Brain microvascular endothelial cell (primary cell): Measurements from ENCODE around the gene LRRC45.

Experiments used
- DNase-seq: peaks from one replicate; pipeline ENCODE4 v3.0.0-alpha.2; 2020
- H3K27ac ChIP-seq: fragments of 250-450 bp; sonication (Bioruptor Pico); 2 replicates; pipeline ENCODE4 v1.5.1; 2020; ENCODE audit warnings: mild to moderate bottlenecking, moderate library complexity
- H3K27me3 ChIP-seq: fragments of 250-450 bp; sonication (Bioruptor Pico); replicated peaks from 2 replicates; pipeline ENCODE4 v1.5.1; 2020; ENCODE audit warnings: mild to moderate bottlenecking
- H3K36me3 ChIP-seq: fragments of 250-450 bp; sonication (Bioruptor Pico); replicated peaks from 2 replicates; pipeline ENCODE4 v1.5.1; 2020; ENCODE audit warnings: mild to moderate bottlenecking
- H3K4me3 ChIP-seq: 2 replicates; pipeline ENCODE4 v1.5.1; 2011; ENCODE audit warnings: low read depth, mild to moderate bottlenecking, control low read depth, low read length, moderate library complexity
- CTCF ChIP-seq: IDR thresholded peaks from 2 replicates; pipeline ENCODE4 v1.5.1; 2011; ENCODE audit warnings: low read depth, mild to moderate bottlenecking, moderate library complexity, low read length, control low read depth, inconsistent platforms; ENCODE audit errors: missing control alignments
- in situ Hi-C: cut with HindIII; loops from 2 replicates; pipeline ENCODE4 v1.10.0; 2017; ENCODE audit warnings: low sequenced_read_pairs, low pct_ligation_motif_present

LRRC45 gene

GRCh38 chr17:82060614-82061013 lies 37.5 kb downstream of the LRRC45 start:
- no peak for DNase-seq
- H3K4me3 ChIP-seq: no peak overlapping the region
- peaks cover 59% of the 10 kb centered on the region for H3K36me3 ChIP-seq
- H3K27ac ChIP-seq: no peak overlapping the region
- no peak for TF ChIP-seq CTCF
- no peaks in the 10 kb centered on the region for H3K27me3 ChIP-seq
- in situ Hi-C loops: no loop called here

DNA sequence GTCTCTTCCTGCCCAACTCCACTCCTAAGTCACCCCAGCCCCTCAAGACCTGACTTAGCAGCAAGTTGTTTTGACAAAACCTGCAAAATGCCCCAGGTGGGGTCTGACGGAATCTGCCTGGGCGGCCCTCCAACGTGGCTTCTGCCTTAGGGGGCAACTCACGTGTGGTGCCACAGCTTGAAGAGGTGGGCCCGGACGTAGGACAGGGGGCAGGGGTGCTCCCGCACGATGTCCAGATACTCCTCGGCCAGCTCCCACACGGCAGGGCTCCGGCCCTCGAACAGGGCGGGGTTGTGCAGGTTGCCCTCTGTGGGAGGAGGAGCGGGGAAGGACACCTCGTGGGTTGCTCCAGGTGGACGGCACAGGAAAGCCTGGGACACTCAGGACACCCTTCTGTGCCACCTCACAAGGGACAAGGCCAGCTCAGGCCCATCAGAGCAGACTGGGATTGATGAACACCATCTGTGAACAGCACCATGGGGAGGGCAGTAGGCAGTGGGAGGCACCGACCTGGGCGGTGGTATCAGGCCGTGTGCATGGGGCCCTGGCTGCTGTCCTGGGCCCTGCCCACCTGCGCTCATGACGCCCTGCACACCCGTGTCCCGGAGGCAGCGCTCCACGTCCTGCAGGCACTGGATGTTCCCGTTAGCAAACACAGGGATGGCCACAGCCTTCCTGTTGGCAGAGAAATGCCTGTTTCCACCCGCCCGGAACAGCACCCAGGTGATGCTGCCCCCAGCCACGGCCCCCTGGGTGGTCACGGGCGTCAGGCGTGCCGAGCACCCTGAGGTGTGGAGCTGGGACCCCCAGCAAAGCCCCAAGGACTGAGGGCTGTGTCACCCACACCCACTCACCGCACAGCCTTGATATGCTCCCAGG lies 38.2 kb downstream of the LRRC45 start:
- no peak for DNase-seq
- in situ Hi-C loops: no loop called here
- Histone ChIP-seq H3K36me3 (peaks cover 52% of the 10 kb centered on the region), H3K27ac (no peak overlapping the region), H3K4me3 (no peak overlapping the region), H3K27me3 (no peaks in the 10 kb centered on the region)
- no peak for TF ChIP-seq CTCF

DNA sequence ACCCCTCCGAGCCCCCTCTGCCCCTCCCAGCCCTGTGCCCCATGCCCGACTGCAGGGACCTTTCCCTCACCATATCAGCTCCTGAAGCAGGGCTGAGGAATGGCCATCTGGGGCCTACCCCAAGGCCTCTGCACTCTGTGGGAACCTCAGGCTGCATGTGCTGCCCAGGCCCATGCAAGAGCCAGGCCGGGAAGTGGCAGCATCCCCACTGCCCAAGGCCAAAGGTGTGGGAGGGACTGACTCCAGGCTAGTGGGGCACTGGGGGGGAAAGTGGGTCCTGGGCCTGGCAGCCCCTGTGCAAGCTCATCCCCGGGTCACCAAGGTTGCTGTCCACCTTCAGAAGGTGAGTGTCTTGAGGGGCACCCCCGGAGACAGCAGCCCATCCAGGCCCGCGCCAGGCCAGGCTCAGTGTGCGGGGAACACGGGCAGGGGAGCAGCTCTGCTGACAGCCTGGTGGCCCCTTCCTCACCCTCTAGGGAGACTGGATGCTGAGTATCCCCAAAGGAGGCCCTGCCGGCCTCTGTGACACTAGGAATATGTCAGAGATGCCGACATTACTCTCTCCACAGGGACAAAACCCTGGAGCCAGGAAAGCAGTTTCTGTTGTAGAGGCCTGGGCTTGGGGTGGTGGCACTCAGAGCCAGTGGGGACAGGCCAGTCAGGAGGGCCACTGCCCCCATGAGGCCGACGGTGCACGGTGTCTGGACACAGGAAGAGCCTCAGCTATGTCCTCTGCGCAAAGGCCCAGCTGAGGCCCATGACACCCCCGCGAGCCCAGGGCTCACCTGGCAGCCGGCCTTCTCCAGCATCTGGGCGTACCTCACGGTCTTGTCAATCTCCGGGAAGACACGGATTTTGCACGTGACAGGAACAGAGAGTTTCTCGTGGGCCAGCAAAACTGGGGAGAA lies 39.2 kb downstream of the LRRC45 start:
- Histone ChIP-seq H3K4me3 (no peak overlapping the region), H3K27ac (no peak overlapping the region), H3K27me3 (no peaks in the 10 kb centered on the region), H3K36me3 (peaks cover 42% of the 10 kb centered on the region)
- peak; percentile 15 for TF ChIP-seq CTCF
- in situ Hi-C loops: no loop called here
- DNase-seq: no peak

GRCh38 chr17:82062984-82063368 lies 39.9 kb downstream of the LRRC45 start:
- H3K36me3 ChIP-seq: peaks cover 35% of the 10 kb centered on the region
- no peak for DNase-seq
- in situ Hi-C loops: no loop called here
- TF ChIP-seq CTCF: no peak
- H3K4me3 ChIP-seq: no peak overlapping the region
- no peaks in the 10 kb centered on the region for H3K27me3 ChIP-seq
- H3K27ac ChIP-seq: no peak overlapping the region

- no peak overlapping the region for H3K4me3 ChIP-seq
- no peaks in the 10 kb centered on the region for H3K27me3 ChIP-seq
- in situ Hi-C loops: no loop called here
- no peak for DNase-seq
- TF ChIP-seq CTCF: no peak
- peaks cover 31% of the 10 kb centered on the region for H3K36me3 ChIP-seq
- no peak overlapping the region for H3K27ac ChIP-seq
Observed at GRCh38 chr17:82063424-82064415, 40.6 kb downstream of the LRRC45 start.
